ENCODE results near the gene CRTC3.
"Not testable (repeated sequence)": the region's sequence is repeated elsewhere in the genome, so short reads cannot be mapped to it uniquely, and the experiment has no call there.

Gene CRTC3

DNA sequence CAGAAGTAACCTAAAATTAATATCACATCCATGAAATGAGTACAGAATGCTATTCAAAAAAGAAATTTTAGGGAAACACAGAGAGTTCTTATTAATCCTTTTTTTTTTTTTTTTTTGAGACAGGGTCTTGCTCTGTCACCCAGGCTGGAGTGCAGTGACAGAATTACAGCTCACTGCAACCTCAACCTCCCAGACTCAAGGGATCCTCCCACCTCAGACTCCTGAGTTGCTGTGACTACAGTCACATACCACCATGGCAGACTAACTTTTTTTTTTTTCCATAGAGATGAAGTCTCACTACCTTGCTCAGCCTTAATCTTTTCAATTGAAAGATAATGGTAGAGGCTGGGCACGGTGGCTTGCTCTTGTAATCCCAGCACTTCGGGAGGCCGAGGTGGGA, 6.3 kb upstream of the CRTC3 start:
- no peak for DNase-seq (ENCODE audit: low spot score)

DNA sequence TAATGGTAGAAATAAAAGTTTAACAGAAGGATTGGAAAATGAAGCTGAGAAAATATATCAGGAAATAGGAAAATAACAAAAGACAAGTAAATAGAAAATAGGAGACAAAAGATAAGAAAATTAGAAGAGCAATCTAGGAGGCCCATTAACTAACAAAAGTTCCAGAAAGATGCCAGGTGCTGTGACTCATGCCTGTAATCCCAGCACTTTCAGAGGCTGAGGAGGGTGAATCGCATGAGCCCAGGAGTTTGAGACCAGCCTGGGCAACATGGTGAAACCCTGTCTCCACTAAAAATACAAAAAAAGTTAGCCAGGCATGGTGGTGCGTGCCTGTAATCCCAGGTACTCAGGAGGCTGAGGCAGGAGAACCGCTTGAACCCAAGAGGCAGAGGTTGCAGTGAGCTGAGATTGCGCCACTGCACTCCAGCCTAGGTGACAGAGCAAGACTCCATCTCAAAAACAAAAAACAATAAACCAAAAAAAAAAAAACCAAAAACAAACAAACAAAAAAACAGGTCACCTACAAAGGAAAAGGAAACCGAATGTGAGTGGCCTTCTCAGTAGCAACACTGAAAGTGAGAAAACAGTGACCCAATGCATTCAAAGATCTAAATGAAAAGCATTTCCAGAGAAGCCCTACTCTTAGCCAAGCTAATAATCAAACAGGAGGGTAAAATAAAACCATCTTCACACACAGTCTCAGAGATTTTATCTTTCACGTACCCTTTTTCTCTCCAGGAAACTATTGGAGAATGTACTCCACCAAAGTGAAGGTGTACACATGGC, 5.5 kb upstream of the CRTC3 start:
- not testable (repeated sequence) for DNase-seq (ENCODE audit: low spot score)

DNA sequence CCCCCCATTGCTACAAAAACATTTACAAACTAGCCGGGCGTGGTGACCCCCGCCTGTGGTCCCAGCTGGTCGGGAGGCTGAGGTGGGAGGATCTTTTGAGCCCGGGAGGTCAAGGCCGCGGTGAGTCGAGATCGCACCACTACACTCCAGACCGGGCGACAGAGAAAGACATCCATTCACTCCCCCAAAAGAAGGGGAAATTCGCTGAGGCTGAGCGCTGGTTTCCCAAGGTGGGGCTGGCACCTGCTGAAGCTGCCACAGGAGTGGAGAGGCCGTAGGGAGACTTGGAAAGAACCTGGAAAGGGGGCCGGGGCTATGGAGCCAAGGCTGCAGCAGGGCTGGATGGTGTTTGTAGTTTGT, 732 bp upstream of the CRTC3 start:
- no peak for DNase-seq (ENCODE audit: low spot score)

DNA sequence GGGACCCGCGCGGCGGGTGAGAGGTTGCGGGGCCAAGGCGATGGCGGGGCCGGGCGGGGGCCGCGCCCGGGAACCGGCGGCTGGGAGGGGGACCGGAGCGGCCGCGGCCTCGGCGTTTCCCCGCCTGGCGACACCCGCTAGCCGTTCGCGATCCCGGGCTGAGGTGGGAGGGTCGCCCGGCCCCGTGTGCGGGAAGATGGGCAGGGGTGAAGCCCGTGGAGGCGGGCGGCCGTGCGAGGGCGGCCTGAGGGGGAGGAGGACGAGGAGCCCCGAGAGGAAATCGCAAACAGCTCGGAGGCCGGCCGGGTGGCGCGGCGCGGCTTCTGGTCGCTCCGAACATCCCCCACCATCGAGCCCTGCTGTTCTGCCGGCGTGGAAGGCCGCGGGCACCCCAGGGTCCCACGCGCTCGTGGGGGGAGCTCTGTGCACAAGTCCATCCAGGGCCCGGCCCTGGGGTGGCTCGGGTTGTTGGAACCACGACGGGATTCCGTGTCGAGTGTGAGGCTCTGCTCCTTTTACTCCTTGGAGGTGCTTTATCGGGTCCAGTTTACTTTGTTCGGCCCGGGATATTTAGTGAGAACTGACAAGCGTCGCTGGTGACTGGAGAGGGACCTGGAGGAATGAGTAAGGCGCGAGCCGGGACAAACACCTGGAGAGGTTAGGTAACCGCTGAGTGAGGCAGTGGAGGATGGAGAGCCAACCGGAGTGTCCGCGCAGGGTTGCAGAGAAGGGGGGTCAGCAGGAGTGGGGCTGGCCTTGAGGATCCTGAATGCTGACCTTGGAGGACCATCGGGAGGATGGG, 728 bp downstream of the CRTC3 start:
- DNase-seq (ENCODE audit: low spot score), result peak; percentile 18

DNA sequence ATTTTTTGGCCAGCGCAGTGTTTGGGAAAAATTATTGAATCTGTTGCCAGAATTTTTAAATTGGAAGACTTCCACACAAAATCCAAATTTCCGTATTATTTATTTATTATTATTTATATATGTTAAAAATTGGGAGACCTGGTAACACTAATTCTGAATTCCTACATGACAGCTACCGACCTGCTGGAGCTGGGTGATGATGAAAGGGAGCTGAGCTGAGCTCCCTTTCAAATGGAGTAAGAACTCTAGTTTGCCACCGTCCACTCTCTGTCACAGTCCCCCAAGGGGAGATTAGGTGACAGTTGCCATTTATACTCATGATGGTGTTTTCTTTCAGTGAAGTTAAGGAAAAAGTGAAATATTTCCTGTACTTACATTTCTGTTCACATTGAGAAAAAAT, 1.4 kb downstream of the CRTC3 start:
- no peak for DNase-seq (ENCODE audit: low spot score)

DNA sequence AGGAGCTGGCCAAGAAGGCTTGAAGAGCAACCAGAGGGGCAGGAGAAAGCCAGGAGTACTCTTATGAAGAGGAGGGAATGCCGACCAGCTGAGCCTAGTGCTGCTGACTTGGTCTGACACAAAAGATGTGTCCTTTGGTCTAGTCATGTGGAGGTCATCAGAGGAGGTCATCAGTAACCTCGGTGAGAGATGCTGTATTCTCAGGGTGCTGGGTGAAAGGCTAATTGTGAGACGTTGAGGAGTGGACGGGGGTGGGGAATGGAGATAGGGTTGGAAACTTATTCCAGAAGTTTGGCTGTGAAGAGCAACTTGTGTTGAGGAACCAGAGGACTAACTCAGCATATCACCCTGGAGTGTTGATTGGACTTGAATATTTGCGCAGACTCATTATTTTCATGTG, 5.5 kb downstream of the CRTC3 start:
- DNase-seq (ENCODE audit: low spot score), result no peak

DNA sequence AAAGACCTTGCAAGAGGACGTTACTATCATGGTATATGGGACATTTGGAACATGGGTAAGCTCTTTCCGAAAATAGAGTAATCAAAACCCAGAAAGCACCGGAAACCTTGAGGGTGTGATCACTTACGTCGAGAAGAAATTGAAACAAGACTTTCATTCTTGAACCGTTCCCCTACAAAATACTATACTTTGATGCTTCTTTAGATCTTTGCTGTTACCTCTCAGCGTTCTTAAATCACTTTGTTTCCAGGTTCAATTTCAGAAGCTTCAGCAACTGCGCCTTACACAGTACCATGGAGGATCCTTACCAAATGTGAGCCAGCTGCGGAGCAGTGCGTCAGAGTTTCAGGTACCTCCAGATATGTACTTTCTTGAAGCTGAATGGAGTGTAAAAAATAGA, 10.1 kb downstream of the CRTC3 start:
- DNase-seq (ENCODE audit: low spot score), result no peak

DNA sequence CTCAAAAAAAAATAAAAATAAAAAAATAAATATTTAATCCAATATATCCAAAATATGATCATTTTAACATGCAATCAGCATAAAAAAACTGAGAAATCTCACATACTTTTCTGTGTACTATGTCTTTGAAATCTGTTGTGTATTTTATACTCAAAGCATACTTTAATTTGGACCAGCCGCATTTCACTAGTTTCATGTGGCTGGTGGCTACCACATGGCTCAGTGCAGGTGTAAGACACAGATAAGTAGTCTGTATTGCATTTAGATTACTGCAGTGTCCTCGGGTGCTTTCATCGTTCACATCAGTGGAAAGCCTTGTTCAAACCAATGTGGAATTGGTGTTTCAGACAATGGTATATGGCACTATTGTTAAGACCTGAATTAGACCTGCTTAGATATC, 11.0 kb downstream of the CRTC3 start:
- peak; percentile 41 for DNase-seq (ENCODE audit: low spot score)

DNA sequence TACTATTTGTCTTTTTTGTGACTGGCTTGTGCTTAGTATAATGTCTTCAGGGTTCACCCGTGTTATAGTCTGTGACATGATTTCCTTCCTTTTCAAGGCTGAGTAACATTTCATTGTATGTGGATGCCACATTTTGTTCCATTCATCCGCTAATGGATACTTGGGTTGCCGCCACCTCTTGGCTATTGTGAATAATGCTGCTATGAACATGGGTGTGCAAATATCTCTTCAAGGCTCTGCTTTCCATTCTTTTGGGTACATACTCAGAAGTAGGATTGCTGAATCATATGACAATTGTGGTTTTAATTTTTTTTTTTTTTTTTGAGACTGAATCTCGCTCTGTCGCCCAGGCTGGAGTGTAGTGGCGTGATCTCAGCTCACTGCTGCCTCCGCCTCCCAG, 15.4 kb downstream of the CRTC3 start:
- DNase-seq (ENCODE audit: low spot score), result no peak

DNA sequence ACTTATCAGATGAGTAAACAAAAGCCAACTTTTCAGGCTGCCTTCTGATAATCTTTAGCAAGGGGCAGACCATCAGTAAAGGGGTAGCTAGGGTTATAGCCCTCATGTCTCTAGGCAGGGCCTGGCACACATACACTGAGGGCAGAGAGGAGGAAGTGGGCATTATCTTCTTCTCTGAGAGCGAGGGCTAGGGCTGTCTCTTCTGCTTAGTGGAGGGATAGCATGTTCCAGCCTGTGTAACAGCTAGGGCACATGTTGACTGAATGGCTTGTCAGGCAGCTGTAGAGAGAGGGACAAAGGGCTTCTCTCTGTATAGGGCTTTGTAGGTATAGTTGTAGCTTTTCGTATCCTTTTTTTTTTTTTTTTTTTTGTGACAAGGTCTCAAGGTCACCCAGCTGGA, 17.8 kb downstream of the CRTC3 start:
- DNase-seq (ENCODE audit: low spot score), result no peak

DNA sequence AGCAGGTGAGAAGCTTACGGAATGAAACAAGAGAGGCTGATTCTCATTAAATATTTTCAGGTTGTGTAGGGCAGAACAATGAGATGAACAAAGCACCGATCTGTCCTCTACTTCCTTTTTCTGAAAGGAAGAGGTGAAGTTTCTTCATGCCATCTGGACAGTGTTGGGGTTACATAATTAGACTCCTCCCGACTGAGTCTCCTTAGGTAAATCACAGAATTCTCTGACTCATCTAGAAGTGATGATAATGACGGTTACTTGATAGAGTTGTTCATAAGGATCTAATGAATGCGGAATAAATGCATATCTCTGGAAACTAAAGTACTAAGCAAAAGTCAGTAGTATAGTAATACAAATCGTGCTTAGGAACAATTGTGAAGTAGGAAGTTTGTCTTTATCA, 21.2 kb downstream of the CRTC3 start:
- no peak for DNase-seq (ENCODE audit: low spot score)

DNA sequence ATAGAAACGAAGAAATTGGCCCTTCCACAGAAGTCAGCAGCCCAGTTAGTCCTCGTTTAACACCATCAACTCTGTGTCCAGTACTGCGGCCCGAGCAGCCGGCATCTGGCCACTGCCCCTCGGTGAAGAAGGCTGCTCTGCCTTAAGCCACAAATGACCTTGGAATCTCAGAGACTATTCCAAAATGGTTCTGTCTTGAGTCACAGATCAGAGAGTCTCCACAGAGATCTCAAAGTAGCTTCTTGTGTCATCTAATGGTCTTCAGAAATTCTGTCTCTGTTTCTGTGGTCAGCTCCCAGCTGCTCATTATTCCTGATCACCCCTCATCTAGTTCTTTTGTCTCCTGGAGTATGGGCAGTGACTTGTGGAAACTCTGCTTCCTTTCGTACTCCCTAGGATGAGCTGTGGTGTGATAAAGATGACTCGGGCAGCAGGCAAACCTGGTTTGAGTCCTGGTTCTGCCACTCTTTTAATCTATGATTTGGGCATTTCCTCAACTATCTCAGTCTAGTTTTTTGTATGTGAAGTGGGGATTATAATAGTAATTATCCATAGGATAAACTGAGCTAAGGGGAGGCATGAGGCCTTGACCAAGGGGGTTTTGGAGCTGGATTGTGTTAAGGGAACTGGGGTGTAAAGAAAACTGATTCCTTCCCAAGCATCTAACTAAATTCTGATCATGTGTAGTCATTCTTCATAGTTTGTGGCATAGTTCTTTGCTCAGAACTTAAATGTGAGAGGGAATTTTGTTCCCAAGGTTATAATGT, 22.6 kb downstream of the CRTC3 start:
- no peak for DNase-seq (ENCODE audit: low spot score)

DNA sequence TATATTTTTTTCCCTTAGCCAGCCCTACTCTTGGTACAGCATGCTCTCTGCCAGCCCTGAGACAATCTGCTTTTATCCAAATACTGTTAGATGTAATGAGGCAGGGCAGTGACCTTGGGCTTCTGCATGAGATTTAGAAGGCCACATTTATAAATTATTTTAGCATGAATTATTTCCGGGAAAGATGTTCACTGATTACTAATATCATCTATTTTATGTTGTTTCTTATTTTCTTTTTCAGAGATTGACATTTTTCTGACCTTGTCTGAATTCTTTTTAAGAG, 23.1 kb downstream of the CRTC3 start:
- no peak for DNase-seq (ENCODE audit: low spot score)

DNA sequence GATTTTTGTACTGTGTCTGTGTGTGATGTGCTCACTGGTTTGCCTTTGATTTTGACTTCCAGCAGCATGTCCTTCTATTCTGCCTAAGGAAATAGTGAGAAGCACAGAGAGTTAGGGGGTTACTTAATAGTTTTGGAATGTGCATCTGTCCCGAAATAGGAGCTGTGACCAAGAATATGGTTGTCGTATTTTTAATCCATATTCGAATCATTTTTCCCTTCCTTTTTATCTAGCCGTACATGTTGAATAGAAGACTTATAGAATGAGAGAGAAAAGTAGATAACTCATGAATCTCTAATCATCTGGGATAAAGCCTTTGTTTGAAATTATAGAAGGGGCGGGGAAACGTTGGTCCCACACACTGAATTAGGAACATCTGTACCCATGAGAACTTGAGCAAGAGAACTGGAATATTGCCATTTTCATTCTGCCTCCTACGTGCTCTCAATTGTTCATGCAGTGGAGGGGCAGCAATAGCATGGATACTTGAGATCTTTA, 23.6 kb downstream of the CRTC3 start:
- no peak for DNase-seq (ENCODE audit: low spot score)

DNA sequence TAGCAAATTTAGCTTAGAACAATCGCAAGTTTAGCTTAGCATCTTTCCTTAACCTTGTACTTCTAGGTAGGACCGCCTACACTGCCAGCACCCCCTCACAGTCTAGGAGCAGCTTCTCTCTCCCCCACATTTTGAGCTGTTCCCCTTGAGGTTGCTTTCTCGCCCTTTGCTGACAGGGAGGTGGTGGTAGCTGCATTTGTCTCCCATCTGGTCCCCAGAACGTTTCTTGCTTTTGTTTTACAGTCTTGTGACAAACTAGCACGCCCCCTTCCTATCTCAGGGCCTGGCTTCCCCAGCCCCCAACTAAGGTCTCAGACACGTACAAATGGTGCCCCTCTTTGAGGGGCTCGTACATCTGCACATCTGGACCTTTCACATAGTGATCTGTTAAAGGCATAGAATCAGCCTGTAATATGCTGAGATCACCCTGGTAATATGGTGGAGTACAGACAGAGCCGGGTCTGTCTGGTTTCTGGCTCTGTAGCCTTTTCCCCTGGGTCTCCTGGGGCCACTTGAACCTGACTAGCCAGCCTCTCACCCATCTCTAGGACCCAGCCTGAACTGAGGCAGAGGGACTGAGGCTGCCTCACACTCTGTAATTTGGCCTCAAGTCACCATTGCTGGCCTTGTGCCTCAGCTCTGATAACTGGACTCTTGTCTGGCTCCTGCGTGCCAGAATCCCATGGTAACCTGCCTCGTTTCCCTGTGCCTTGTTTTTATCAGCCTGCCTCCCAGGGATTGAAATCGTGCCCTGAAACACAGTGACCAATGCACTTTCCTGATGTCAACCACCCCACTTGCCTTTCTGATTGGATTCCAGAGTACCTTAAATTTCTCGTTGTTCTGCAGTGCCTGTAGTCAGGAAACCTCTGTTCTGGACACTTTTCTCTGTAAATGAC, 27.7 kb downstream of the CRTC3 start:
- peak; percentile 27 for DNase-seq (ENCODE audit: low spot score)

DNA sequence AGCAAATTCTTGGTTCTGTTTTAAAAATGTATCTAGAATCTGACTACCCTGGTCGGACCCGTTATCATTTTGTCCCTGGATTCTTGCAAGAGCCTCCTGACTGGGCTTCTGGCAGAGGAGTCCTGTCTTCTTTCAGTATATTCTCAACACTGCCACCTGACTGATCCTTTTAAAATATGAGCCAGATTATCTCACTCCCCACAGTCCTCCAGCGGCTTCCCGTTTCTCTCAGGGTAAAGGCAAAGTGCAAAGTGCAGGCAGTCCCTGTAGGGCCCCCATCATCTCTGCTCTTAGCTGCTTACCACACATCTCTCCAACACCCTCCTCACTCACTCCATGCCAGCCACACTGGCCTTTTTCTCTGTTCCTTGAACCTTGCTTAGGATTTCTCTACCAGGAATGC, 28.4 kb downstream of the CRTC3 start:
- DNase-seq (ENCODE audit: low spot score), result no peak

DNA sequence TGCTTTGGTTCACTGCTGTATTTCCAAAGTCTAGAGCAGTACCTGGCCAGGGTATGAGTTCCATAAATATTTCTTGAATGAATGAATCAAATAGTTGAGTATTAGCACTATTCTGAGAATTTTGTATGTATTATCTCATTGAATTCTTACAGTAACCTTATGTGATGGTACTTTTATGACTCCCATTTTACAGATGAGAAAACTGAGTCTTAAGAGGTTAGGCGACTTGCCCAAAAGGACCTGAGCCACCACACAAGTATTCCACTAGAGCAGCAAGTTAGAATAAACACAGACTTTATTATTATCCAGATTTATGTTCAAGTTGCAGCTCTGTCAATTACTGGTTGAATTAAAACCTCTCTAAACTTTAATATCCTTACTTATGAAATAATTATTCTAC, 29.4 kb downstream of the CRTC3 start:
- no peak for DNase-seq (ENCODE audit: low spot score)

DNA sequence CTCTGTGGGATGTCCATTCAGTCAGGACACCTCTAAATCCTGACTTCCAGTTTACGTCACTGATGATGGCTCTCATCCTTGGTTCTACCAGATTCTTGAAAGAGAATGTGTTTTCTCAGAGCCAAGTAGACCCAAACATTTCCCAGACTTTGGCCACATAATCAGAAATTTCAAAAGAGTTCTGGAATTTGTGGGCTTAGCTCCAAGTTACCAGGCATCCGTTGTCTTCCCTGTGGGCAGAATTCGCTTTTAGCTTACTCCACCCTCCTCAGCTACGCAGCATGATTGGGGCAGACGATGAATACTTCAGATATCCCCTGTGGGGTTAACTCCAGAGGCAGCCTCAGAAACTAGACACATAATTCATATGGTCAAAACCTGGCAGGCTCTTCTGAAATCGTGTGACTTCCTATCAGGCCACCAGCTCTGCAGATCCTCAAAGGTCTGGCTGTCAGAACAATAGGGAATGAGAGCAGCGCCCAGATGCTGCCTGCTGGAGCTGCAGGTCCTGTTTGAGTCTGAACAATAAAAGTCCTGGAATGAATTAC, 30.6 kb downstream of the CRTC3 start:
- no peak for DNase-seq (ENCODE audit: low spot score)

DNA sequence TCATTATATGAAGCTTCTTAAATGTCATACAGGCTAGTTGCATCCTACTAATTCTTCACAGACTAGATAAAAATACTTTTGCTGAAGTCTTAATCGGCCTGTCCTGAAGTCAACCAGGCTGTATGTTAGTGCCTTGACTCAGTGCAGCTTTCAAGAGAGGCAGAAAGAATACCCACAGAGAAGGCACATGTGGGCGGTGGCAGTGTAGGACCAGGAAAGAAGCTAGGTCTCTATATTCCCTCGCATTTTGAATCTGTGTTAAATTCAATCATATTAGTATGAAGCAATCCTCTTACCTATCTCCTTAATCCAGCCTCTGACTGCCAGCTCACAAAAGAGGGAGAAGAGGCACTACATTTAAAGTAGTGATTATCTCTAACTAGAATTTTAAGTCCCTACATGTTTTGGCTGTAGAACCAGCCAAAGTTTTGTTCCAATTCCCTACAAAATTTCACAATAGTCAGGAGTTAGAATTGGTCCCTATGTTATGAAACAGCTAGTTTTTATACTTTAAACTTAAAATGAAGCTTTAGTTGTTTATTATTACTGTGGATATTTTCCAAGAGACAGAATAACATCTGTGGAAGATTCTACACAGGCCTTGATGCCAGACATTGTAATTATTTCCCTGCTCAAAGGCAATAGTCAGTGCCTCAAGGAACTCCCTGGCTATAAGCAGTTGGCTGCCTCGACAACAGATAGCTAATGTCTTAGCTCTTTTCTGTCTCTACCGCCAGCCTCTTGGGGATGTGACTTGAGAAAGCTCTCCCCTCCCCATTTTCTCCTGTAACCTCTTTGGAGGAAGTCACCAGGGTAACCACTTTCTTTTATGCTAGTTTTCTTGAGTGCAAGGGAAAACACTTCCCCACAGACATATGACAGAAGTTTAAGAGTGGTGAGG, 31.9 kb downstream of the CRTC3 start:
- no peak for DNase-seq (ENCODE audit: low spot score)

DNA sequence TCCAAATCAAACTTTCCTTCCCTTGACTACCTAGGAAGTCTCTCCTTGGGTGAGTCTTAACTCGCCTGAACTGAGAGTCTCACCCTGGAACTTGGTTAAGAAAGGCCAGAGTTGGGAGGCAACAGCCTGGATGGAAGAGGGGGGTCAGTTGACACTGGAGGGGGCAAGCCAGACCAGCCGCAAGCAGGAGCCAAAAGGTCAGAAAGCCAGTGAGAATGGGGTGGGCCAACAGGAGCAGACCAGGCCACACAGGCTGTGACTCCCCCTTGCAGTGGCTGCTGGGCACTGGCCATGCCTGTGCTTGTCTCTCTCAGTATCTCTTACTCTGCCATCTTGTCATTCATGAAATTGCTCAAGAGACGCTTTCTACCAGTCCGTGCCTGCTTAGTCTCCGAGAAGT, 32.9 kb downstream of the CRTC3 start:
- DNase-seq (ENCODE audit: low spot score), result no peak

DNA sequence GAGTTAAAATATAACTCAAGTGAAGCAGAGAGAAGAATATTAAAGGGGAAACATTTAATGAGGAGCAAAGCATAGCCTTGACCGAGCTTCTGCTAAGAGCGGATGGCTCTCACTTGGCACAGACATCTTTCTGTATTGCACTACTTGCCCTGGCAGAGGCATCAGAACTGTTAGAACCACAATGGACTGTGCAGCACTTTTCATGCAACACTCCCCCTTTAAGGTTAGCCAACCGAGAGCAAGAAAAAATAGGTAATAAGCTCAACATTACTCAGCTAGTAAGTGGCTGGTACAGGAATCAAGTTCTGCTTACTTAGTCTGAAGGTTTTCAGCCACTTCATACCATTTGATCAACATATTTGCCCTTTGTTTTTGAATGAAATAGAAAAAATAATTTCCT, 33.7 kb downstream of the CRTC3 start:
- no peak for DNase-seq (ENCODE audit: low spot score)
